Fibroblast of skin of back (primary cell): ENCODE results near the gene HAGH.

Experiments
- DNase-seq: peaks from one replicate; pipeline ENCODE4 v3.0.0-alpha.2; 2013

HAGH gene

GRCh38 chr16:1831186-1832075 is 4.8 kb upstream of the HAGH start:
- no peak for DNase-seq

- no peak for DNase-seq
These were observed 3.6 kb upstream of the HAGH start for GRCh38 chr16:1830213-1830612.

- no peak for DNase-seq
These were observed 2.2 kb upstream of the HAGH start for GRCh38 chr16:1828645-1829410.

- peak; percentile 9 for DNase-seq
These were observed 548 bp downstream of the HAGH start for GRCh38 chr16:1825864-1826690.

GRCh38 chr16:1825381-1825863 is 1.2 kb downstream of the HAGH start:
- DNase-seq: no peak

- DNase-seq: peak; percentile 37
These were observed 2.8 kb downstream of the HAGH start for GRCh38 chr16:1823821-1824220.

- DNase-seq: no peak
These were observed 3.8 kb downstream of the HAGH start for GRCh38 chr16:1822801-1823200.

GRCh38 chr16:1821861-1822611 is 4.6 kb downstream of the HAGH start:
- no peak for DNase-seq

- DNase-seq: no peak
These were observed 5.7 kb downstream of the HAGH start for GRCh38 chr16:1820946-1821290.

GRCh38 chr16:1820096-1820945 is 6.3 kb downstream of the HAGH start:
- DNase-seq: no peak

GRCh38 chr16:1819611-1820010 is 7.0 kb downstream of the HAGH start:
- no peak for DNase-seq

- no peak for DNase-seq
These were observed 7.6 kb downstream of the HAGH start for GRCh38 chr16:1818873-1819525.

GRCh38 chr16:1818204-1818872 is 8.3 kb downstream of the HAGH start:
- DNase-seq: no peak

GRCh38 chr16:1817716-1818115 is 8.9 kb downstream of the HAGH start:
- no peak for DNase-seq

GRCh38 chr16:1817276-1817589 is 9.4 kb downstream of the HAGH start:
- no peak for DNase-seq

- no peak for DNase-seq
These were observed 10.0 kb downstream of the HAGH start for GRCh38 chr16:1816396-1817275.

- DNase-seq: no peak
These were observed 11.2 kb downstream of the HAGH start for GRCh38 chr16:1815461-1815860.

GRCh38 chr16:1812732-1813163 is 13.9 kb downstream of the HAGH start:
- peak; percentile 57 for DNase-seq

GRCh38 chr16:1810536-1810935 is 16.1 kb downstream of the HAGH start:
- no peak for DNase-seq
